Stomach smooth muscle (tissue), 2 donors: ENCODE results near the gene MATN1.

Source experiments
- H3K27ac ChIP-seq: one replicate; pipeline ENCODE4 v1.7.0; 2013; ENCODE audit warnings: mild to moderate bottlenecking, low read length, inconsistent platforms
- H3K27me3 ChIP-seq, 2 donors: one replicate each; pipeline ENCODE4 v1.7.0; 2013; ENCODE audit warnings: low read length in 2 of 2; ENCODE audit not compliant: insufficient read depth in 2 of 2, control insufficient read depth in 1 of 2
- H3K36me3 ChIP-seq, 2 donors: one replicate each; pipeline ENCODE4 v1.7.0; 2013; ENCODE audit warnings: low read length in 2 of 2; ENCODE audit not compliant: control insufficient read depth in 2 of 2, insufficient read depth in 2 of 2
- H3K4me1 ChIP-seq: one replicate; pipeline ENCODE4 v1.7.0; 2013; ENCODE audit warnings: low read length; ENCODE audit not compliant: control insufficient read depth, insufficient read depth
- H3K4me3 ChIP-seq, 2 donors: one replicate each; pipeline ENCODE4 v1.7.0; 2013; ENCODE audit warnings: low read length in 2 of 2
- H3K9ac ChIP-seq, 2 donors: one replicate each; pipeline ENCODE4 v1.7.0; 2013; ENCODE audit warnings: low read length in 2 of 2, mild to moderate bottlenecking in 1 of 2
- H3K9me3 ChIP-seq, 2 donors: one replicate each; pipeline ENCODE4 v1.7.0; 2013; ENCODE audit warnings: low read length in 2 of 2; ENCODE audit not compliant: control insufficient read depth in 2 of 2
- donor health status: healthy.
- donor health status: Pancreatic carcinoma.

The MATN1 gene

GRCh38 chr1:30684881-30685795, 38.2 kb downstream of the MATN1 start:
- Histone ChIP-seq H3K9ac (no peak overlapping the region), H3K4me1 (peaks cover 3% of the 10 kb centered on the region), H3K36me3 (no peaks in the 10 kb centered on the region), H3K27ac (no peak overlapping the region), H3K27me3 (peaks cover 38 to 45% of the 10 kb centered on the region in 2 donors), H3K4me3 (no peak overlapping the region), H3K9me3 (no peaks in the 10 kb centered on the region)

- Histone ChIP-seq H3K36me3 (no peaks in the 10 kb centered on the region), H3K27ac (no peak overlapping the region), H3K4me1 (peaks cover 3% of the 10 kb centered on the region), H3K9ac (no peak overlapping the region), H3K27me3 (peaks cover 37 to 46% of the 10 kb centered on the region in 2 donors), H3K4me3 (no peak overlapping the region), H3K9me3 (no peaks in the 10 kb centered on the region)
These were observed 39.1 kb downstream of the MATN1 start for GRCh38 chr1:30684259-30684658.

- Histone ChIP-seq H3K4me1 (peaks cover 3% of the 10 kb centered on the region), H3K4me3 (no peak overlapping the region)
These were observed 39.7 kb downstream of the MATN1 start for GRCh38 chr1:30683699-30684098.

GRCh38 chr1:30682396-30683275, 40.7 kb downstream of the MATN1 start:
- no peaks in the 10 kb centered on the region for H3K36me3 ChIP-seq
- no peak overlapping the region for H3K27ac ChIP-seq
- H3K9ac ChIP-seq: no peak overlapping the region
- H3K27me3 ChIP-seq: peaks cover 35 to 43% of the 10 kb centered on the region in 2 donors
- H3K4me1 ChIP-seq: peaks cover 3% of the 10 kb centered on the region
- H3K9me3 ChIP-seq: no peaks in the 10 kb centered on the region
- H3K4me3 ChIP-seq: no peak overlapping the region

More at GRCh38 chr1:30683699-30684098, 39.7 kb downstream of the MATN1 start:
- Histone ChIP-seq H3K27me3 (peaks cover 33 to 48% of the 10 kb centered on the region in 2 donors), H3K9me3 (no peaks in the 10 kb centered on the region), H3K36me3 (no peaks in the 10 kb centered on the region), H3K27ac (no peak overlapping the region), H3K9ac (no peak overlapping the region)

- peaks cover 3% of the 10 kb centered on the region for H3K4me1 ChIP-seq
- peaks cover 35 to 43% of the 10 kb centered on the region in 2 donors for H3K27me3 ChIP-seq
- H3K9me3 ChIP-seq: no peaks in the 10 kb centered on the region
- H3K27ac ChIP-seq: no peak overlapping the region
- H3K36me3 ChIP-seq: no peaks in the 10 kb centered on the region
- no peak overlapping the region for H3K4me3 ChIP-seq
- no peak overlapping the region for H3K9ac ChIP-seq
These were observed 41.6 kb downstream of the MATN1 start for GRCh38 chr1:30681782-30682181.

- Histone ChIP-seq H3K4me1 (peaks cover 3% of the 10 kb centered on the region), H3K9me3 (no peaks in the 10 kb centered on the region), H3K27me3 (peaks cover 30 to 37% of the 10 kb centered on the region in 2 donors), H3K36me3 (no peaks in the 10 kb centered on the region), H3K27ac (no peak overlapping the region), H3K9ac (no peak overlapping the region), H3K4me3 (no peak overlapping the region)
These were observed 42.5 kb downstream of the MATN1 start for GRCh38 chr1:30680879-30681278.

GRCh38 chr1:30680429-30680828, 43.0 kb downstream of the MATN1 start:
- no peaks in the 10 kb centered on the region for H3K36me3 ChIP-seq
- peaks cover under 1% of the 10 kb centered on the region for H3K4me1 ChIP-seq
- no peak overlapping the region for H3K27ac ChIP-seq
- no peak overlapping the region for H3K4me3 ChIP-seq
- H3K9ac ChIP-seq: no peak overlapping the region
- H3K27me3 ChIP-seq: peaks cover 27 to 32% of the 10 kb centered on the region in 2 donors
- no peaks in the 10 kb centered on the region for H3K9me3 ChIP-seq

GRCh38 chr1:30679976-30680305, 43.4 kb downstream of the MATN1 start:
- H3K9ac ChIP-seq: no peak overlapping the region
- H3K27me3 ChIP-seq: peaks cover 25 to 28% of the 10 kb centered on the region in 2 donors
- H3K4me1 ChIP-seq: no peaks in the 10 kb centered on the region
- no peak overlapping the region for H3K27ac ChIP-seq
- H3K9me3 ChIP-seq: no peaks in the 10 kb centered on the region
- H3K36me3 ChIP-seq: no peaks in the 10 kb centered on the region
- no peak overlapping the region for H3K4me3 ChIP-seq

GRCh38 chr1:30679201-30679975, 44.0 kb downstream of the MATN1 start:
- Histone ChIP-seq H3K9ac (no peak overlapping the region), H3K27me3 (peaks cover 20 to 22% of the 10 kb centered on the region in 2 donors), H3K9me3 (no peaks in the 10 kb centered on the region), H3K36me3 (no peaks in the 10 kb centered on the region), H3K4me3 (no peak overlapping the region), H3K4me1 (no peaks in the 10 kb centered on the region), H3K27ac (no peak overlapping the region)

- H3K4me3 ChIP-seq: no peak overlapping the region
- H3K9me3 ChIP-seq: peaks cover 0 to 5% of the 10 kb centered on the region in 2 donors
- H3K4me1 ChIP-seq: no peaks in the 10 kb centered on the region
- peaks cover 12 to 13% of the 10 kb centered on the region in 2 donors for H3K27me3 ChIP-seq
- no peak overlapping the region for H3K9ac ChIP-seq
- H3K36me3 ChIP-seq: no peaks in the 10 kb centered on the region
- H3K27ac ChIP-seq: no peak overlapping the region
These were observed 45.2 kb downstream of the MATN1 start for GRCh38 chr1:30678209-30678608.
